NCI-H82 treated with DMSO at 0.1 percent for 48 hours (cell line): Measurements from ENCODE around the gene DOCK10.

Experiments
- DNase-seq: peaks from one replicate; lab custom pipeline; 2025; ENCODE audit not compliant: unreplicated experiment; lab: John Stamatoyannopoulos, UW

DOCK10 gene

GRCh38 chr2:224843141-224843540 lies 199.1 kb downstream of the DOCK10 start:
- DNase-seq = no peak

- no peak for DNase-seq
Observed at GRCh38 chr2:224841910-224842309, 200.4 kb downstream of the DOCK10 start.

DNA sequence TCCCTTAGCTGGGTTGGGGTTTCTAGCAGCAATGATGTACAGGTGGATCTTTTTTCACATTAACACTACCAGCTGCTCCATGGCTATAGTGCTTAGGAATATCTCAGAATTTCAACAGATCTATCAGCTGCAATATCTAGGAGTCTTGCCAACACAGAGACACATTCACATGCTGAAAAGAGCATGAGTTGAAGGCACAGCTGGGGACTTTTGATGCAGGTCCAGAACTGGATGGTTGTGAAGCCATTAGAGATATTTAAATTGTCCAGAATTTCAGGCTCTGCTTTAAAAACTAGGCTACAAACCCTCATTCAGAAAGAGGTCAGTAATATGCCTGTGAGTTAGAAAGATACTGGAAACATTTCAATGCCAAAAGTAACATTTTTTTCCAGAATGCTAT lies 203.9 kb downstream of the DOCK10 start:
- no peak for DNase-seq

DNA sequence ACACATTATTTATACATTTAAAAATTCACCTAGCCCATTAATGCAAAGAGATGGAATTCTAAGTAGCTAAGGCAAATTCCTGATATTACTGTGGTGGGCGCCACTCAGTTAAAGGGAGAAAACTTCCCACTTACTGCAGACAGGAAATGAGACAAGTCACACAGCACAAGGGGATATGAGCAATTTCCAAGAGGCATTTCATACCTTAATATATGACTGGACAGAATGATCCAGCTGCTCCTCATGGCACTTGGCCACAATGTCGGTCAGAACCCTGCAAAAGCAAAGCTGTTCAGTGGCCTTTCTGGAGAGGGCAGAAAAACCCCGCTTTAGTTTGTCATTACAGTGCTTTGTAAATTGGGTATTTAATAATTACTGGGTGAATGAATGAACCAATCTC lies 204.7 kb downstream of the DOCK10 start:
- DNase-seq = no peak

DNA sequence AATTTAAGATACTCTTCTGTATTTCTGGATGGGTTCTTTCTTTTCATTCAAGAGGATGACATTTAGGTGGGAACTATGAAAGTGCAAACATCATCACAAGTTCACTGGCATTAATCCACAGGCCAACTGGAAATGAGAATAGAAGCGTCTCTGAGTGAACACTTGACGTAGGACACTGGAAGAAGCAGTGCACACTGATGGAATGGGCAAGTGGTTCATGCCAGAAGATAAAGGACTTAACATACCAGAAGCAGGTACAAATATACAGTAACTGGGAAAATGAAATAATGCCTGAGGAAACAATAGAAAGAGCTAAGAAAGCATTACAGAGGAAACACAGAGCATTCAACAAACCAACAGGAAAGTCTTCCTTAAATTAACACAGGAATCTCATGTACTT lies 205.2 kb downstream of the DOCK10 start:
- DNase-seq = no peak

GRCh38 chr2:224836263-224836662 lies 206.0 kb downstream of the DOCK10 start:
- no peak for DNase-seq

DNA sequence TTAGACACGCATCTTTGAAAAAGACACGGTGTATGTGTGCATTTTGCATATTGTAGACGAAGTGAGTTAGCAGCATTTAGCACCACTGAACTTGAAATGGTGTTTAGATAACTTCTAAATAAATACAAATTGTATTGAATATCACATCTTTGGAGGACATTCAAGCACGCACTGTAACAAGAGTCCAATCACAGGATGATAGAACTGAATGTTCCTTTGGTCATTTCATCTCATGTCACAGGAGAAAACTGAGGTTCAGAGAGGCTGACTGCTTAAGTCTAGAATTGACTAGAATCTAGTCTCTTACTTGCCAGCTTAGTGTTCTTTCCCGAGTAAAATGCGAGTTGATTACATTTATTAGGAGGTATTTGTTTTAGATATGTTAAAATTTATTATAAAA lies 206.9 kb downstream of the DOCK10 start:
- DNase-seq = no peak

- no peak for DNase-seq
Observed at GRCh38 chr2:224833986-224834385, 208.3 kb downstream of the DOCK10 start.

- DNase-seq = no peak
Observed at GRCh38 chr2:224832207-224832606, 210.1 kb downstream of the DOCK10 start.

GRCh38 chr2:224831530-224831929 lies 210.7 kb downstream of the DOCK10 start:
- DNase-seq = no peak

DNA sequence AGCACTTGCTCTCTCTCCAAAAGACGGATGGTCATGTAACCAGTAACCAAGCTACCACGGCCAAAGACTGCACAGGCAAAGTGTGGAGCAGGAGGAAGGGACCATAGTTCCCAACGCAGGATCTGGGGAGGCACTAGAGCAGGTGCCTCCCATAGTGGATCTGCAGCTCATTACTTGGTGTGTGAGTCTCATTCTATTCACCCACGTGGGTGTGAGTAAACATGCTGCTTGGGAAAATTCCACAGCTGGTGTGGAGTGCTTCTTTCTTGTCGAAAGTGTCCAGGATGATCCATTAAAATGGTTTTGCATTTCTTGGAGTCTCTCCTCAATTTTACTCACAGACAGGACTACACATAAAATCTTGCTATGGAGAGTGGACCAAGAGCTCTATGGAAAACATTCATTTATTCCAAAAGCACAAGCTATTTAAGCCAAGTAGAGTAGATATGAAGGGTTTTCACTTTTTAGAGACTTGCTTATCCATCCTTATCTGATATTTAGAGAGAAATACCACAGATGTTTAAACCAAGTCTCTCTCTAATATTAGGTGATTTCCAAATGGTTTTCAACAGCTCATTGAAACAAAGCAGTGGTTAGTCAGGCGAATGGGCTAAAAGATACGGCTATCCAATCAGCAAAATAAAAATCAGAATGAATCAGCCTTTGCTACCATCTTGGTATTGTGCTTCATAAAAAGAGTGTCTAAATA lies 221.8 kb downstream of the DOCK10 start:
- no peak for DNase-seq

DNA sequence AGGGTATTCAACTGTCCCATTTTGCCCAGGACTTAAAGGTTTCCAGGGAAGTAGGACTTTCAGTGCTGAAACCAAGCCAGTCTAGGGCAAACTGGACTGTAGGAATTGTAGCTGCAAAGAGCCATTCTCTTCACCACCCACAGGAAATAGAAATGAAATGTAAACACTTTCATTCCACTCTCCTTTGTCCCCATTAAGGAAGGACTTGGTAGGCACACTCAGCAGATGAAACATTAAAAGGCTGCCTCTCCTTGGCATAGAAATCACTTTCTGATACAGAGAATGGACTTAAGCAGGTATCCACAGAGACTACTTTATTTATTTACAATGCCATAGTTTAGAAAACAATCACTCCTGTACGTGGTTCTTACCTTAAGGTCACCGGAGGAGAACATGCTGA lies 223.2 kb downstream of the DOCK10 start:
- no peak for DNase-seq

DNA sequence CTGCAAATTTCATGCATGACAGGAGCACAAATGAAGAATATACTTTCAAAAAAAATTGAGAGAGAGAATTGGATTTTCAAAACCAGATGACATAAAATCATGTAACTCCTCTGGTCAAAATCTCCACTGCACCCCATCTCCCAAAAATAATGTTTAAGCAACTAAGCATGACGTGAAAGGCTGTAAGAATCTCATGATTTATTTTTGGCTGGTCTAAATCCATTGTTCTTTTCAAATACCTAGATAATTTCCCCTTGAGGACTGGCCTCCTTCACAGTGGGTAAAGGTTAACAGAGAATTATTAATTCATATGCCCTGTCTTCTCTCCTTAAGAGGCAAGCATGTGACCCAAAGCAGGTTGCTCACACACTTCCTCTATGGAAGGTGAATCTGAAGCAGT lies 224.6 kb downstream of the DOCK10 start:
- no peak for DNase-seq

GRCh38 chr2:224816816-224817215 lies 225.5 kb downstream of the DOCK10 start:
- no peak for DNase-seq

DNA sequence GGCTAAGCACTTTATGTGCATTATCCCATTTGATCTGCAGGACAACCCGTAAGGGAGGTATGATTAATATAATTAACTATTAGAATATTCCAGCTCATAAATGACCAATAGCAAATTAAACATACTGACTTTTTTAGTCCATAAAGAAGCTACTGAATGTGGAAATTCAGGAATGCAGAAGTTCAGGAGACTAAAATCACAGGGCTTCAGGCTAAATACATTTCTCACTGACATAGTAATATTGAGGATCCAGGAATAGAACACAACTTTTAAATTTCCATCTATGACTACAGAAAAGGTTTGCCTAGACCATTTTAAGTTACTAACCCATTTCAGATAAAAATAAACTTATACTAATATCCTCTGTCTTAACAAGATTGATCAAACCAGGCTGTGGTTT lies 228.7 kb downstream of the DOCK10 start:
- no peak for DNase-seq

GRCh38 chr2:224807153-224807964 lies 234.9 kb downstream of the DOCK10 start:
- DNase-seq = no peak

GRCh38 chr2:224803930-224804329 lies 238.3 kb downstream of the DOCK10 start:
- DNase-seq = no peak

DNA sequence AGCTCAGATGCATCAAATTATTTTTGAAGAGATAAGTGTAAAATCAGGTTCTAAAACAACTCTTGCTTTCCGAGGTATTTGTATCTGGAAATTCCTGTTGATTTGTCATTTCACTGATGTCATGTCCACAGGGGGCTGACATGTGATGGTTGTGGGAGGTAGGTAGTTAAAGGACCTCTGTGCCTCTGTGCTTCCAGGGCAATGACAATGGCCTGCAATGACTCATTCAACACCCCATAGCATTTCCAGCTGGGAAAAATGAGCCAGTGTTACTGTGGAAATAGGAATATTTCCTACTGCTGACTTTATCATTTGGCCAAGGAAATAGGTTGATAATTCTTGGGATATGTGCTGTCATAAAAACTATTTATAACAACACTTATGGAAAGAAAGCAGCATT lies 239.9 kb downstream of the DOCK10 start:
- no peak for DNase-seq

DNA sequence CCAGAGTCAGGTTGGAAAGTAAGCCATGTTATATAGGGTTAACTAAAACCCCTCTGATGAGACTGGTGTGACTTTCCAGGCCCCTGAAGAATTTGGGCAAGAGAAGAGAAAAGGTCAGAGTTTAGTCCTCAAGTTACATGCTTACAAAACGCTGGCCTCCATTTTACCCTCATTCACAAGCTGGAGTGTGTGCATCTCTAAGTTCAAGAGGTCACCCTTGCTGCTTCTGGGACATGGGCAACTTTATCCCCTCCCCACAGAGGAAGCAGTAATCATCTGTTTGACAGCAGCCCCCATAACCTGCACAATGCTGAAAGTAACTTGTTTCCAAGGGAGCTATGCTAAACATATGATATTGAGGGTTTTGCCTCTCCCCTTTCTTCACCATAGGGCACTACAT lies 240.9 kb downstream of the DOCK10 start:
- DNase-seq = no peak

DNA sequence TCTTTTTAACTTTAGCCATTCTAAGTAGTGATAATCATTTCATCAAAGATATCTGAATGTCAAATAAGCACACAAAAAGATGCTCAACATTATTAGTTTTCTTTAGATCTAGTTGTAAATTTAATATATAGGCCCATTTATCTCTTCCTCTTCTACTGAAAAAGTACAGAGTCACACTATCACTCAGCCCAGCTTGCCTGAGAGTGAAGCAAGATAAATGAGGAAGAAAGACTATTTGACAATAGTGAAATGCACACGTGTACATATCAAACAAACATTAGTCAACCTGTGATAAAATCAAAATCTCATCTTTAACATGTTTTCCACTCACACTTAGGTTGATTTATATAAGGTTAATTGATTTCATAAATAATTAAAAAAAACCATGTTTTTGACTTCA lies 242.6 kb downstream of the DOCK10 start:
- no peak for DNase-seq

GRCh38 chr2:224798180-224798579 lies 244.1 kb downstream of the DOCK10 start:
- no peak for DNase-seq

- no peak for DNase-seq
Observed at GRCh38 chr2:224796695-224797305, 245.5 kb downstream of the DOCK10 start.
